Measurements from ENCODE around the gene WWC1.

GRCh38 chr5:168346417-168346816, 55.0 kb downstream of the WWC1 start:
- TF ChIP-seq ASH2L (IDR thresholded peaks at IDR 0.05; ENCODE audit: borderline replicate concordance, low read depth) (no peak), TCF12 (IDR thresholded peaks at IDR 0.05; ENCODE audit: low read depth, low read length) (no peak), ZBED1 (IDR thresholded peaks at IDR 0.05; ENCODE audit: borderline replicate concordance) (no peak), SRF (IDR thresholded peaks at IDR 0.05; ENCODE audit: low read depth in 2 of 2, low read length in 2 of 2) (no peak), POLR2A (IDR thresholded peaks at IDR 0.05; ENCODE audit: low read depth, low read length) (no peak), YY1 (IDR thresholded peaks at IDR 0.05; ENCODE audit: low read depth, low read length) (no peak), POLR2AphosphoS5 (IDR thresholded peaks at IDR 0.05; ENCODE audit: low read length) (no peak), CHD2 (IDR thresholded peaks at IDR 0.05; ENCODE audit: borderline replicate concordance, low read depth, low read length) (no peak), CTCF (IDR thresholded peaks at IDR 0.05 in 2 of 3, conservative IDR thresholded peaks at IDR 0.05 in 1 of 3; ENCODE audit: control insufficient read depth in 2 of 3, extremely low read depth in 1 of 3, insufficient read depth in 1 of 3, low read depth in 3 of 3, low read length in 3 of 3) (no peak)
- TF ChIP-seq, protein P1, sequence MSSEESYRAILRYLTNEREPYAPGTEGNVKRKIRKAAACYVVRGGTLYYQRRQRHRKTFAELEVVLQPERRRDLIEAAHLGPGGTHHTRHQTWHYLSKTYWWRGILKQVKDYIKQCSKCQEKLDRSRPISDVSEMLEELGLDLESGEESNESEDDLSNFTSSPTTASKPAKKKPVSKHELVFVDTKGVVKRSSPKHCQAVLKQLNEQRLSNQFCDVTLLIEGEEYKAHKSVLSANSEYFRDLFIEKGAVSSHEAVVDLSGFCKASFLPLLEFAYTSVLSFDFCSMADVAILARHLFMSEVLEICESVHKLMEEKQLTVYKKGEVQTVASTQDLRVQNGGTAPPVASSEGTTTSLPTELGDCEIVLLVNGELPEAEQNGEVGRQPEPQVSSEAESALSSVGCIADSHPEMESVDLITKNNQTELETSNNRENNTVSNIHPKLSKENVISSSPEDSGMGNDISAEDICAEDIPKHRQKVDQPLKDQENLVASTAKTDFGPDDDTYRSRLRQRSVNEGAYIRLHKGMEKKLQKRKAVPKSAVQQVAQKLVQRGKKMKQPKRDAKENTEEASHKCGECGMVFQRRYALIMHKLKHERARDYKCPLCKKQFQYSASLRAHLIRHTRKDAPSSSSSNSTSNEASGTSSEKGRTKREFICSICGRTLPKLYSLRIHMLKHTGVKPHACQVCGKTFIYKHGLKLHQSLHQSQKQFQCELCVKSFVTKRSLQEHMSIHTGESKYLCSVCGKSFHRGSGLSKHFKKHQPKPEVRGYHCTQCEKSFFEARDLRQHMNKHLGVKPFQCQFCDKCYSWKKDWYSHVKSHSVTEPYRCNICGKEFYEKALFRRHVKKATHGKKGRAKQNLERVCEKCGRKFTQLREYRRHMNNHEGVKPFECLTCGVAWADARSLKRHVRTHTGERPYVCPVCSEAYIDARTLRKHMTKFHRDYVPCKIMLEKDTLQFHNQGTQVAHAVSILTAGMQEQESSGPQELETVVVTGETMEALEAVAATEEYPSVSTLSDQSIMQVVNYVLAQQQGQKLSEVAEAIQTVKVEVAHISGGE (CRISPR knock-in tag; IDR thresholded peaks at IDR 0.05): no peak
- TF ChIP-seq, protein P2, sequence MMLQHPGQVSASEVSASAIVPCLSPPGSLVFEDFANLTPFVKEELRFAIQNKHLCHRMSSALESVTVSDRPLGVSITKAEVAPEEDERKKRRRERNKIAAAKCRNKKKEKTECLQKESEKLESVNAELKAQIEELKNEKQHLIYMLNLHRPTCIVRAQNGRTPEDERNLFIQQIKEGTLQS (IDR thresholded peaks at IDR 0.05; ENCODE audit: borderline replicate concordance, extremely low read depth, low read depth, low read length): no peak
- TF ChIP-seq, protein P3, sequence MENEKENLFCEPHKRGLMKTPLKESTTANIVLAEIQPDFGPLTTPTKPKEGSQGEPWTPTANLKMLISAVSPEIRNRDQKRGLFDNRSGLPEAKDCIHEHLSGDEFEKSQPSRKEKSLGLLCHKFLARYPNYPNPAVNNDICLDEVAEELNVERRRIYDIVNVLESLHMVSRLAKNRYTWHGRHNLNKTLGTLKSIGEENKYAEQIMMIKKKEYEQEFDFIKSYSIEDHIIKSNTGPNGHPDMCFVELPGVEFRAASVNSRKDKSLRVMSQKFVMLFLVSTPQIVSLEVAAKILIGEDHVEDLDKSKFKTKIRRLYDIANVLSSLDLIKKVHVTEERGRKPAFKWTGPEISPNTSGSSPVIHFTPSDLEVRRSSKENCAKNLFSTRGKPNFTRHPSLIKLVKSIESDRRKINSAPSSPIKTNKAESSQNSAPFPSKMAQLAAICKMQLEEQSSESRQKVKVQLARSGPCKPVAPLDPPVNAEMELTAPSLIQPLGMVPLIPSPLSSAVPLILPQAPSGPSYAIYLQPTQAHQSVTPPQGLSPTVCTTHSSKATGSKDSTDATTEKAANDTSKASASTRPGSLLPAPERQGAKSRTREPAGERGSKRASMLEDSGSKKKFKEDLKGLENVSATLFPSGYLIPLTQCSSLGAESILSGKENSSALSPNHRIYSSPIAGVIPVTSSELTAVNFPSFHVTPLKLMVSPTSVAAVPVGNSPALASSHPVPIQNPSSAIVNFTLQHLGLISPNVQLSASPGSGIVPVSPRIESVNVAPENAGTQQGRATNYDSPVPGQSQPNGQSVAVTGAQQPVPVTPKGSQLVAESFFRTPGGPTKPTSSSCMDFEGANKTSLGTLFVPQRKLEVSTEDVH (IDR thresholded peaks at IDR 0.05; ENCODE audit: low read depth, partially characterized antibody): no peak
